Body of pancreas (tissue), 4 donors: ENCODE measurements around the gene MSANTD4.

Experiments used
- POLR2A ChIP-seq, 3 donors: fragments of 450-650 bp; IDR thresholded peaks; one replicate each; pipeline ENCODE4 v1.6.1; 2016; ENCODE audit warnings: antibody characterized with exemption in 3 of 3, mild to moderate bottlenecking in 2 of 3
- TF ChIP-seq, protein P1 (sequence below), 7 experiments: fragments of 450-650 bp in 4 of 7; fragments of 200-600 bp in 3 of 7; sonication (generic) in 3 of 7; IDR thresholded peaks; one replicate each; pipeline ENCODE4 v1.5.1; 2016 to 2019; ENCODE audit warnings: antibody characterized with exemption in 7 of 7

DNA sequence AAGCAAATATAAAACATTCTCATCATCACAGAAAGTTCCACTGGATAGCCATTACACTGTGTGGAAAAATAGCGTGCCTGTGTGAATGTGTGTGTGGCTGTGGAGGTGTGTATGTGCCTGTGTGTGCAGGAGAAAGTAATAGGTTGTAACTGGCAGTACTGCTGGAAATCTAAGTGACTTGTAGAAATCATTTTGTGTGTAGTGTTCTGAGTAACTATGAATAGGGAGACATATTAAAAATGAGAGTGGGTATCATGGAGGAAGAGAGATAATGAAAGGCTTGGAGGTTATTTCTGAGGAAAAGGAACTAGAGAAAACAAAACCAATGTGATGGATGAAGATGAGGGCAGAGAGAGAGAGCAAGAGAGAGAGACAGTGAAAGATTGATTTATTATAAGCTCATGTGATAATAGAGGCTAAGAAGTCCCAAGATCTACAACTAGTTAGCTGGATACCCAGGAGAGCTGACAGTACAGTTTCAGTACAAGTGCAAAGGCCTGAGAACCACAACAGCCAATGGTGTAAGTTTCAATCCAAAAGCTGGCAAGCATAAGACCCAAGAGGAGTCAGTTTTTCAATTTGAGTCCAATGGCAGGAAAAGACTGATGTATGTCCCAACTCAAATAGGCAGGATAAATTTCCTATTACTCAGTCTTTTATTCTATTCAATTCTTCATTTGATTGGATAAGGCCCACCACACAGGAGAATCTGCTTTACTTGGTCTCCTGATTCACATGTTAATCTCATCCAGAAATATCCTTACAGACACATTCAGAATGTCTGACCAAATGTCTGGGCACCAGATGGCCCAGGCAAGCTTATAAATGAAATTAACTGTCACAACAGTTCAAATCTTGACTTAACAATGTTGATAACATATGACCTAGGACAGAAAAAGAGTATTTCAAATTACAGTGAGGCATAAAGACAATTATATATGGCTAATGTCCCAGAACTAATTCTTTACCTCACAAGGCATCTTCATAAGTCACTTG, 40.2 kb upstream of the MSANTD4 start:
- TF ChIP-seq, protein P1, sequence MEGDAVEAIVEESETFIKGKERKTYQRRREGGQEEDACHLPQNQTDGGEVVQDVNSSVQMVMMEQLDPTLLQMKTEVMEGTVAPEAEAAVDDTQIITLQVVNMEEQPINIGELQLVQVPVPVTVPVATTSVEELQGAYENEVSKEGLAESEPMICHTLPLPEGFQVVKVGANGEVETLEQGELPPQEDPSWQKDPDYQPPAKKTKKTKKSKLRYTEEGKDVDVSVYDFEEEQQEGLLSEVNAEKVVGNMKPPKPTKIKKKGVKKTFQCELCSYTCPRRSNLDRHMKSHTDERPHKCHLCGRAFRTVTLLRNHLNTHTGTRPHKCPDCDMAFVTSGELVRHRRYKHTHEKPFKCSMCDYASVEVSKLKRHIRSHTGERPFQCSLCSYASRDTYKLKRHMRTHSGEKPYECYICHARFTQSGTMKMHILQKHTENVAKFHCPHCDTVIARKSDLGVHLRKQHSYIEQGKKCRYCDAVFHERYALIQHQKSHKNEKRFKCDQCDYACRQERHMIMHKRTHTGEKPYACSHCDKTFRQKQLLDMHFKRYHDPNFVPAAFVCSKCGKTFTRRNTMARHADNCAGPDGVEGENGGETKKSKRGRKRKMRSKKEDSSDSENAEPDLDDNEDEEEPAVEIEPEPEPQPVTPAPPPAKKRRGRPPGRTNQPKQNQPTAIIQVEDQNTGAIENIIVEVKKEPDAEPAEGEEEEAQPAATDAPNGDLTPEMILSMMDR (IDR thresholded peaks at IDR 0.05): no peak
- TF ChIP-seq POLR2A (IDR thresholded peaks at IDR 0.05): no peak
